Measurements from ENCODE around the gene OTX2.

The OTX2 gene

GRCh38 chr14:56794557-56795283 lies 15.6 kb downstream of the OTX2 start:
- no peak overlapping the region for H3K4me3 ChIP-seq (ENCODE audit: low read length)
- TF ChIP-seq, protein P1, sequence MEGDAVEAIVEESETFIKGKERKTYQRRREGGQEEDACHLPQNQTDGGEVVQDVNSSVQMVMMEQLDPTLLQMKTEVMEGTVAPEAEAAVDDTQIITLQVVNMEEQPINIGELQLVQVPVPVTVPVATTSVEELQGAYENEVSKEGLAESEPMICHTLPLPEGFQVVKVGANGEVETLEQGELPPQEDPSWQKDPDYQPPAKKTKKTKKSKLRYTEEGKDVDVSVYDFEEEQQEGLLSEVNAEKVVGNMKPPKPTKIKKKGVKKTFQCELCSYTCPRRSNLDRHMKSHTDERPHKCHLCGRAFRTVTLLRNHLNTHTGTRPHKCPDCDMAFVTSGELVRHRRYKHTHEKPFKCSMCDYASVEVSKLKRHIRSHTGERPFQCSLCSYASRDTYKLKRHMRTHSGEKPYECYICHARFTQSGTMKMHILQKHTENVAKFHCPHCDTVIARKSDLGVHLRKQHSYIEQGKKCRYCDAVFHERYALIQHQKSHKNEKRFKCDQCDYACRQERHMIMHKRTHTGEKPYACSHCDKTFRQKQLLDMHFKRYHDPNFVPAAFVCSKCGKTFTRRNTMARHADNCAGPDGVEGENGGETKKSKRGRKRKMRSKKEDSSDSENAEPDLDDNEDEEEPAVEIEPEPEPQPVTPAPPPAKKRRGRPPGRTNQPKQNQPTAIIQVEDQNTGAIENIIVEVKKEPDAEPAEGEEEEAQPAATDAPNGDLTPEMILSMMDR (conservative IDR thresholded peaks at IDR 0.05; ENCODE audit: low read length), result no peak

DNA sequence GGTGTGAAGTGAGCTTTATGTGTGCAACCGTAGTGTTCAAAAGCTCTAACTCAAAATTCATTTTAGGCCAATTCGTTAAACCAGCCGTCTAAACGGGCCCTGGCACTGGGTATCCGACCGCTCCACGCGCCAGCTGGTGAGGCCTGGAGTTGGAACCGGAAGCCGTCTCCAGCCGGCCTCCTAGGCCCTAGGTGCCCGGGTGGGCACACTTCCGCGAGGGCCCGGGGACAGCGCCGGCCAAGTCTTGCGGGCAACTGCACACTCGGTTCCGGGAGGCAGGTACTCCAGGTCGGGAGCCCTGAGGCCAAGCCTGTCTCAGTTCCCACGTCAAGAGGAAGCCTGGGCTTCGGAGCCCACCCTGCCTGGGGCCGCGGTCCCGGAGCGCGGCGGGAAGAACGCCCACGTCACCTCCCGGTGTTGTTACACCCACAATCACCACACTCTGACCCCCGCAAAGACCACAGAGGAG lies 16.2 kb downstream of the OTX2 start:
- TF ChIP-seq, protein P1 (conservative IDR thresholded peaks at IDR 0.05; ENCODE audit: low read length), result no peak
- no peak for DNase-seq (ENCODE audit: low read depth)
- H3K4me3 ChIP-seq (ENCODE audit: low read length), result no peak overlapping the region

More at GRCh38 chr14:56794557-56795283, 15.6 kb downstream of the OTX2 start:
- DNase-seq (ENCODE audit: low read depth), result no peak

DNA sequence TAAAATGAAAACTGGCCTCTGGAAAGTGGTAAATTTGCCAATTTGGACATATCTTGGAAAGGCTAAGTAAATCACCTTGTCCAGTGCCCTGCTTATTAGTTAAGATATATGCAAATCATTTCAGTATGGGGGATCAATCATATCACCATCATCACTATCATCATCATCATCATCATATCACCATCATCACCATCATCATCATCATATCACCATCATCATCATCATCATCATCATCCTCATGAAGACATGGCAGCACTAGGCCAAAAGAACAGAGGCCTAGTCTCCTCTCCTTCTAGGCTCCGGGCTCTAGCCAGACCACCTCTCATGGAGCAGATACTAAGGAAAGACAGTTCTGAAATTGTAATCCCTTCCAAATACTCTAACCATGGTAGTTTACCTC lies 20.3 kb downstream of the OTX2 start:
- DNase-seq (ENCODE audit: low read depth), result no peak
- TF ChIP-seq, protein P1 (conservative IDR thresholded peaks at IDR 0.05; ENCODE audit: low read length), result no peak
- H3K4me3 ChIP-seq (ENCODE audit: low read length), result no peak overlapping the region

DNA sequence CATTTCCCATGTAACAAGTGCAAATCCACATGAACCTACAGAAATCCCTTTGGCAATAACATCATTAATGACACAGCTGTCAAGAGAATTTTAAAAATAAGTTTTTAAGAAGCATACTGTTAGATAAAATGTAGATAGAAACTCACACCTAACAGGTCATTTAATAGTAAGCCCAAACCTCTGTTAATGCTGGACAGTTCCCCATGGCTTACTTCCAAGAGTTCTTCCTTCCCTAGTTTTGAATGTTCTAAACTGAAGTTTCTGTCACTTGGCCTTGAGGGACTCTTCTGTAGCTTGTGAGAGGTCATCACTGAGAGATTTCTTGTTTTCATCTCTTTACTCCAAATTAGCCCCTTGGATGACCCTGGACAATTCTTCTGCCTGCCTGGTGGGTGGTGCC lies 22.7 kb downstream of the OTX2 start:
- DNase-seq (ENCODE audit: low read depth), result no peak
- TF ChIP-seq, protein P1 (conservative IDR thresholded peaks at IDR 0.05; ENCODE audit: low read length), result no peak
- H3K4me3 ChIP-seq (ENCODE audit: low read length), result no peak overlapping the region

DNA sequence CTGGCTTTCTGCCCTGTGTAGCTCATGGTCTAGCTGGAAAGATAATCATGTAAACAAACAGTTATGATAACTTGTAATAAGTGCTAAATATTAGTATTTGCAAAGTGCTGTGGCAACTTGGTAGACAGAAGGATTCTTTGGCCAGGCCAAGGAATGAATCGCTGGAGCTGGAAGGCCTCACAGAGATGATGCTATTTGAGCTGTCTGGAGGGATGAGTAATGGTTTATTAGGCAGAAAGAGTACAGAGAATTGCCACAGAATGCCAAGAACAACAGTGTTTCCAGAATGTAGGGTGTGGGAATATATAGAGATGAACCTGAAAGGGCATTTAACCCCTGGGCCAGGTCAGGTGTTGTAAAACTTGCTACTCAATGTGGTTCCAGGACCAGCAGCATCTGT lies 27.6 kb downstream of the OTX2 start:
- DNase-seq (ENCODE audit: low read depth), result no peak
- no peak overlapping the region for H3K4me3 ChIP-seq (ENCODE audit: low read length)
- TF ChIP-seq, protein P1 (conservative IDR thresholded peaks at IDR 0.05; ENCODE audit: low read length), result no peak

DNA sequence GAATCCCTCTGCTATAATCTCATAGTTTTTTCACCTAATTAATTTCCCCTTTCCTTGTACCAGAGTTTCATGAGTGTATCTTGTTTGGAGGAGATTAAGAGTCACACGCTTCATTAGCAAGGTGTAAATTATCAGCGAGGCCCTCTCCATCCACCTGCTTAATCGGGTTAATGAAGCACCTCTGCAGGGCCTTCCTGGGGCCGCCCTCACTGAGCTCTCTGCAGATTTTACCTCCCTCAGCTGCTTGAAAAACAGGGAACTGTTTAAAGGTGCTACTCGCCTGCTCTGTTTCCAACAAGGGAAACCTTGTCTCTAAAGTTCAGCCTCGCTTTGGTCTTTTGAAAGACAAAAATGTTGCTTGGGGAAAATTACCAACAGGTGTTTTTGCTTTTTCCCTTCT lies 35.8 kb downstream of the OTX2 start:
- TF ChIP-seq, protein P1 (conservative IDR thresholded peaks at IDR 0.05; ENCODE audit: low read length), result no peak
- DNase-seq (ENCODE audit: low read depth), result no peak
- no peak overlapping the region for H3K4me3 ChIP-seq (ENCODE audit: low read length)

GRCh38 chr14:56770512-56770911 lies 39.8 kb downstream of the OTX2 start:
- TF ChIP-seq, protein P1 (conservative IDR thresholded peaks at IDR 0.05; ENCODE audit: low read length), result no peak
- H3K4me3 ChIP-seq (ENCODE audit: low read length), result no peak overlapping the region
- DNase-seq (ENCODE audit: low read depth), result no peak
